DMS153 treated with DMSO at 0.1 percent for 48 hours (cell line): ENCODE results near the gene TSC1.
"Not testable (repeated sequence)": the region's sequence is repeated elsewhere in the genome, so short reads cannot be mapped to it uniquely, and the experiment has no call there.

Experiments
- DNase-seq: peaks from one replicate; lab custom pipeline; 2025; ENCODE audit not compliant: unreplicated experiment; lab: John Stamatoyannopoulos, UW

Gene TSC1

GRCh38 chr9:132944294-132945185, at the start of gene TSC1:
Gene TSC1, minus strand, starts transcription at chr9:132944616. Its CDS starts 15,744 bp downstream, at chr9:132928872.
- DNase-seq, result peak; percentile 71

GRCh38 chr9:132993511-132993939, 49.1 kb upstream of the TSC1 start:
- no peak for DNase-seq

- DNase-seq, result no peak
Measured at GRCh38 chr9:132991351-132992300, 47.2 kb upstream of the TSC1 start.

- DNase-seq, result no peak
Measured at GRCh38 chr9:132990781-132991180, 46.4 kb upstream of the TSC1 start.

GRCh38 chr9:132989998-132990557, 45.7 kb upstream of the TSC1 start:
- DNase-seq, result not testable (repeated sequence)

GRCh38 chr9:132989414-132989996, 45.1 kb upstream of the TSC1 start:
- DNase-seq, result no peak

- DNase-seq, result no peak
Measured at GRCh38 chr9:132989014-132989310, 44.5 kb upstream of the TSC1 start.

GRCh38 chr9:132988244-132989013, 44.0 kb upstream of the TSC1 start:
- DNase-seq, result no peak

GRCh38 chr9:132986640-132987620, 42.5 kb upstream of the TSC1 start:
- no peak for DNase-seq

GRCh38 chr9:132986114-132986513, 41.7 kb upstream of the TSC1 start:
- no peak for DNase-seq

GRCh38 chr9:132985489-132985888, 41.1 kb upstream of the TSC1 start:
- DNase-seq, result no peak

GRCh38 chr9:132985071-132985350, 40.6 kb upstream of the TSC1 start:
- DNase-seq, result no peak

GRCh38 chr9:132984202-132985070, 40.0 kb upstream of the TSC1 start:
- no peak for DNase-seq

- DNase-seq, result no peak
Measured at GRCh38 chr9:132983491-132984201, 39.2 kb upstream of the TSC1 start.

GRCh38 chr9:132982458-132982857, 38.0 kb upstream of the TSC1 start:
- DNase-seq, result no peak

GRCh38 chr9:132980157-132980556, 35.7 kb upstream of the TSC1 start:
- DNase-seq, result no peak

- peak; percentile 6 for DNase-seq
Measured at GRCh38 chr9:132978451-132979131, 34.2 kb upstream of the TSC1 start, which contains the start of gene GFI1B. Gene GFI1B, plus strand, starts transcription at chr9:132978694. Its CDS starts 7,985 bp downstream, at chr9:132986679.
